ENCODE measurements around the gene BAD.

BAD gene

DNA sequence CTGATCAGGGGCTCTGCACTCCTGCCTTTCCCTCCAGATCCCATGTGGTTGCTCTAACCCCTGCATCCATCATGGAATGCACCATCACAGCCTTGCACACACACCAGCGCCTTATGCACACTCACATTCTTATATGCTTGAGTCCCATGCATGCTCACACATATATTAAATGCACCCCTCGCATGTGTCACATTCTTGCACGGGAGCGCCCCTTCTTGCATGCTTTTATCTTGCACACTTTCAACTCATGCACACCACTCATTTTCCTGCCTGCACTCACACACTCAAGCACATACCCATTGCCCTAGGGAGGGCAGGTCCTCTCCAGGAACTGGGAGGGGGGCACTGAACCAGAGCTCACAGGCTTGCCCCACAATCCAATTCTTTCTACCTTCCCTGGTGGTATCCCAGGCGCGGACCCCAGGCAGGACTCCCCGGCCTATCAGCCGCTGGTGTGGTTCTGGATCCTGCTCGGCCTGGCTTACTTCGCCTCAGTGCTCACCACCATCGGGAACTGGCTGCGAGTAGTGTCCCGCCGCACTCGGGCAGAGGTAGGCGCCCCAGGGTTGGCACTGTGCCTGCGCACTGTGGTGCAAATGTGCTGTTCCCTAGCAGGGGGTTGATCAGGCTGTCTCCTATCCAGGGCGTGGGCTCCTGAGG, 13.4 kb upstream of the BAD start:
- no peak for FAIRE-seq
- DNase-seq (ENCODE audit: low spot score) = no peak

DNA sequence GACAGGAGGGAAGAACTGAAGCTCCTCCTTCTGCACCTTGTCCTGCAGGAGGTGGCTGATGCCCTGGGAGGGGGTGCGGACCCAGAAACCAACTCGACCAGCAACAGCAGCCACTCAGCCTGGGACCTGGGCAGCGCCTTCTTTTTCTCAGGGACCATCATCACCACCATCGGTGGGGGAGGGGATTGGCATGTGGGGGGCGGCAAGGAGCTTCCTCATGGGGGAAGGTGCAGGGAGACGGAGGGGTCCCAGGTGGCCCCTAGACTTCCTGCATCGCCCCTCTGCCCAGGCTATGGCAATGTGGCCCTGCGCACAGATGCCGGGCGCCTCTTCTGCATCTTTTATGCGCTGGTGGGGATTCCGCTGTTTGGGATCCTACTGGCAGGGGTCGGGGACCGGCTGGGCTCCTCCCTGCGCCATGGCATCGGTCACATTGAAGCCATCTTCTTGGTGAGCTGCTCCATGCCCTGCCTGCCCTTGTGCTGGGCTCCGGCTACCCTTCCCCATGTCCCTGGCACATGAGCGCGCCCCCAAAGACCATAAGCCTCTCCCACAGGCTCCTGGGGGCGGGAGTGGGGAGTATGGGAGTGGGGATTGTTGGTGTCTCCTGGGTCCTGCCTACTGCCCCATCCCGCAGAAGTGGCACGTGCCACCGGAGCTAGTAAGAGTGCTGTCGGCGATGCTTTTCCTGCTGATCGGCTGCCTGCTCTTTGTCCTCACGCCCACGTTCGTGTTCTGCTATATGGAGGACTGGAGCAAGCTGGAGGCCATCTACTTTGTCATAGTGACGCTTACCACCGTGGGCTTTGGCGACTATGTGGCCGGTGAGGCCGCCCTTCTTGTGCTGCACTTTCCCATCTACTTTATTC, 12.6 kb upstream of the BAD start:
- no peak for FAIRE-seq
- DNase-seq (ENCODE audit: low spot score) = no peak

DNA sequence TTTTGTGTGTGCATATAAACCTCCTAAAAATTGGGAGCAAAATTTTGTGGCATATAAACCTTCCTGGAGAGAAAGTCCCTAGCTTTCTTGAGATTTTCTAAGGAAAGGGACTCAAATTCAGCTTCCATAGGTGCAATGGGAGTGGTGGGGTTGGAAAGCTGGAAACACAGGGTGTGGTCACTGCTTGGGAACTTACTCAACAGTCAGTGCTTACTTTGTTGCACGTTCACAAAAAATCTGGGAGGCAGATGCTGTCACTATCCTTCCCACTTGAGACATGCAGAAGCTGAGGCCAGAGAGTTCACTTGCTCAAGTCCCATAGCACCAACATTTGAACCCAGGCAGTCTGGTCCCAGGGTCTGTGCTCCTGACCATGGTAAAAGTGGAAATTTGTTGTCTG, 11.8 kb upstream of the BAD start:
- no peak for DNase-seq (ENCODE audit: low spot score)
- no peak for FAIRE-seq

DNA sequence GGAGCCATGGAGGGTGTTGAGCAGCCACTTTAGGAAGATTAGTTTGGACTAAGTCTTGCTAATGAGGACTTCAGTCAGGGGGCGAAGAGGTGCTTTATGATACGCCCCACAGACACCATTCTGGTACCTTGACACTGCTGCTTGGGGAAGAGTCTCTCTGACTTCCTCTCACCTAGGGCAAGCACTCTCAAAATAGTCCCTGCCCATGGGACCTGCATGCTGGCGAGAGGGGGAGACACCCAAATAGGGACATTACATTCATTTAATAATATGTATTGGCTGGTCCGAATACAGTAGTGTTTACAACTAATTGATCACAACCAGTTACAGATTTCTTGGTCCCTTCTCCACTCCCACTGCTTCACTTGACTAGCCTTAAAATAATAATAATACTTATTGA, 11.3 kb upstream of the BAD start:
- DNase-seq (ENCODE audit: low spot score) (no peak), FAIRE-seq (no peak)

DNA sequence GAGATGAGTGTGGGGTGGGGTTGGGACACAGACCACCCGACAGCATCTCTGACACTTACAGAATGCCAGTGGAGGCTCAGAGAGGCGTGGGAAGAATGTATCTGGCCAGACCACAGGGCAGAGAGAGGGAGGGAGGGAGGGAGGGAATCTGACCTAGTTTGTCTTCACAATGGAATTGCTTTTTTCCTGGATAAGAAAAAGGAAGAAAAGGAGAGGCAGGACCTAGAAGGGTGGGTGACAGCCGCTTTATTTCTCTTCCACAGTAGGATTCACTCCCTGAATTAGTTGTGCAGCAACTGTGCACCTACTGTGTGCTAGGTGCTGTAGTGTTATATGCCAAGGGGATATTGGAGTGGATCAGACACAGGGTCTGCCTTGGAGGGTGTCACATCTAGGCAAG, 10.3 kb upstream of the BAD start:
- FAIRE-seq = no peak
- no peak for DNase-seq (ENCODE audit: low spot score)

DNA sequence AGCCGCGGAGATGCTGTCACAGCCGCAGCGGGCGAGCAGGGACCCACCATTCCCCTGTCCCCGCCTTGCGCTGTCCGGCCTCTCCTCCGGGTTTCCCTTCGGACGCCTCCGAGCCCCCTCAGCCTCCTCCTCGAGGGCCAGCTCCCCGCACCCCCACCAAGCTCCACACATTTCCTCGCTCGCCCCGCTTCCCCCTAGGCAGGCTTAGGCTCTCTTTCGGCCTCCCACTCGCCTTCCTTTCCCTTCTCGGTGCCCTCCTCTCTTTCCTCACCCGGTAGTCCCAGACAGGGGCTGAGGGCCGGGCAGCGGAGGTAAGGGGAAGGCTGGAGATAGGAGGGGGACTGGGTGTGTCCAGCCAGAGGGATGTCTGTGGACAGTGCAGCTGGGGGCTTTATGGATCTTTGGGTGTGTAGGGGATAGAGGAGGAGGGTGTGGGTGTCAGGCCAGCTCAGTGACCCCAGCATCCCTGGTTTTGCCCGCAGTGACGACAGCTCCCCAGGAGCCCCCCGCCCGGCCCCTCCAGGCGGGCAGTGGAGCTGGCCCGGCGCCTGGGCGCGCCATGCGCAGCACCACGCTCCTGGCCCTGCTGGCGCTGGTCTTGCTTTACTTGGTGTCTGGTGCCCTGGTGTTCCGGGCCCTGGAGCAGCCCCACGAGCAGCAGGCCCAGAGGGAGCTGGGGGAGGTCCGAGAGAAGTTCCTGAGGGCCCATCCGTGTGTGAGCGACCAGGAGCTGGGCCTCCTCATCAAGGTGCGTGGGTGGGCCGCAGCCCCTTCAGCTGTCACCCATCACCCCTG, 8.2 kb upstream of the BAD start:
- FAIRE-seq = no peak

DNA sequence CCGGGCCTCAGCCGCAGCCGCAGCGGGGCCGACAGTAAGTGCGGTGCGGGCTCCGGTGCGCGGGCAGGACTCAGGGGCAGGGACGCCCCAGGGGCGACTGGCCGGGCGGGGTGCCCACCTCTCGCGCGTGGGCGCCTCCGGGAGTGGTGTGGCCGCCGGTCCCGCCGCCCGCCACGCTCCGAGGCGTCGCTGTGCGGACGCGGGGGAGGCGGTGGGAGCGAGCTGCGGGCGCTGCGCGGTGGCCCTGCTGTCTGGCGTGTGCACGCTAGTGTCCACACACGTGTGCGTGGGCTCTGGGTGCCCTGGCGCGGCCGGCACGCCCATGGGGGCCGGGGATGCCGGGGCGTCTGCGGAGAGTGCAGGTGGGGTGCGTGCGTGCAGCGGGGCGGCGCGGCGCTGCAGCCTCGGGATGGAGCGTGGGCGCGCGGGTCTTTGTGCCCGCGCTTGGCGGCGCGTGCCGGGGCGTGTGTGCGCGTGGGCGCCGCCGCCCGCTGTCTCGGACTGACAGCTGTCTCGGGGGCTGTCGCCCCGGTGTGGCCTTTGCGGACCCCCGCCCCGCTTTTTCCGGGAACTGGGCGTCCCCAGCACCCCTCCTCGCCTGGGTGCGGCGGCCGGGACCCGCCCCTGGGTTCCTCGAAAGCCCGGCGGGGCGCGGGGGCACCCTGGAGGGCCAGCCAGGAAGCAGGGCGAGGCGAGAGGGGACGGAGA, 7.4 kb upstream of the BAD start:
- FAIRE-seq (no peak), DNase-seq (ENCODE audit: low spot score) (no peak)

More for the DNA sequence above, 8.2 kb upstream of the BAD start:
- DNase-seq (ENCODE audit: low spot score) = no peak

DNA sequence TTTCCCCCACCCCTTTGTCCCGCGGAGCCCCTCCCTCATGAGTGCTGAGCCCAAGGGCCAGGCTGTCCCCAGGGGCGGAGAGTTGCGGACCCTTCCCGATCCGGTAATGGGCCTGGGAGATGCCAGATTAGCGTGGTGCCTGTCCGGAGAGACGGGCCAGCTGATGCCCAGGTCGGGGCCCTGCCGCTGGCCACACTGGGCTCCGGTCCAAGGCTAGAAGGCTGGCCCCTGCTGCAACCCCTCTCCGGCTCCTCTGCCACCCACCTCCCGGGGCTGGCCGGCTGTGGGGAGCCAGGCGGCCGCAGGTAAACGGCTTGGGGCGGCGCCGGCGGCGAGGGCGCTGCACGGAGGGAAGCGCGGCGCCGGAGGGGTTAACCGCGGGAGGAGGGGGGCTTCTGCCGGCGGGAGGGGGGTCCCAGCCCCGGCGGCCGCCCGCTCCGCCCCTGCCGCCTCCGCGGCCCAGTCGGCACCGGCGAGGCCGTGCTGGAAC, 6.8 kb upstream of the BAD start, which contains the start of gene KCNK4:
KCNK4 (plus strand) TSS at position 41 of the 490 bp plus-strand sequence. CDS start 1,717 bp downstream, outside the sequence.
- DNase-seq (ENCODE audit: low spot score) (no peak), FAIRE-seq (no peak)

DNA sequence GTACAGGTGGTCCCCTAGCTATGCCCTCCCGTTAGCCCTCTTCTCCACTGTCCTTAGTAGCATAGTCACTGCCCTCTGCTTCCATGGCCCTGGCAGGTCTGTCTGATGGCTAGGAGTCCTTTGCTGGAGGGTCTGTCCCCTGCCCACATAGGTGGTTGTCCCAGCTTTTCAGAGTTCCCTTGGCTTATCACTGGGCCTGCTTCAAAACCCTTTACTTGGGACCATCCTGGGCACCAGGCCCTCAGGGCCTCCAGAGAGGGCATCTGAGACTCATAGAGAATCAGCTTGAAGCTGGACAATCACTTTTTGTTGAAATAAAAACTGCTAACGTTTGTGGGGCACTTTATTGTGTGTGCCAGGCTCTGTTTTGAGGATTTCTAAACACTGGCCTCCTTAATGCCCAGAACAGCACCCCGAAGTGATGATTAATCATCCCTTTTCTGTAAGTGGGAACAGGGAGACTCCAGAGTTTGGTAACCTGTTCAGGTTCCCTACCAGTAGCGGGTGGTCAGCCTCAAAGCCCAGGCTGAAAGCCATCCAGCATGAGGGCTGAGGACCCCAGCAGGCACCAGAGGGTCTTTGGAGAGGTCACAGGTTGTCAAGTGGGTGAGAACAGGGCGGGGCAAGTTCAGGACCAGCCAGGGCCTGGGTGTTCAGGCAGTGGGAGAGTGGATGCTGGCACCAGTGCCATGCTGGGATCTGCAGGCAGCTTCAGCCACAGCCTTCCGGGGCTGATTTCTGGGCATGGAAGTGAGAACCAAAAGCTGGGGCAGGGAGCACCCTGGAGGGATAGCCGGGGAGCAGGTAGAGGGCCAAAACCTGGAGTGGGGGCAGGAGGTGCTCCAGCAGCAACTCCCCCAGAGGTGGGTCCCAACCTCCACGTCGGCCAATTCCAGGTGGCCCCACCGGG, 6.1 kb upstream of the BAD start:
- FAIRE-seq = no peak
- DNase-seq (ENCODE audit: low spot score) = no peak

DNA sequence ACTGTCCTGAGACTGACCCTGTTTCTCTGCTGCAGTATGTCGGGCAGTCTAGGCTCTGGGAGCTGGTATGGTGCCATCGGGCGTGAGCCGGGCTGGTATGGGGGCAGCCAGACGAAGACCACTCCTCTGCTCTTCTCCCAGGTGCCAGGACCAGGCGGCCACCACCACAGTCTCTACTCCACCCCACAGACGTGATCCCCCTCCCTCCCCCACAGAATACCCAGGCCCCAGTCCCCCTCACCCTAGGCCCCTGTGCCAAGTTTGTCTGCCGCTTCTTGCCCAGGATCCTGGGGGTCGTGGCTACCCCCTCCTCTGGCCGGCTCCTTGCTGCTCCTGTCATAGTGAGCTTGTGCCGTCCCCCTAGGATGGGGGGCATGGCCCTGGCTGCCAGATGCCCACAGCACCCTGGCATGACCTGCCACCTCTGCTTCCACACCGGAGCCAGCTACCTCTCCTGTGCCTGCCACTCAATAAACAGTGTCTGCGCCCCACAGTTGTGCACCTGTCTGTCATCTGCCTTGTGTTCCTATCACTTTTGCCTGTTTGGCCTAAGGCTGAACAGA, 4.6 kb upstream of the BAD start:
- DNase-seq (ENCODE audit: low spot score) = no peak
- FAIRE-seq = no peak

DNA sequence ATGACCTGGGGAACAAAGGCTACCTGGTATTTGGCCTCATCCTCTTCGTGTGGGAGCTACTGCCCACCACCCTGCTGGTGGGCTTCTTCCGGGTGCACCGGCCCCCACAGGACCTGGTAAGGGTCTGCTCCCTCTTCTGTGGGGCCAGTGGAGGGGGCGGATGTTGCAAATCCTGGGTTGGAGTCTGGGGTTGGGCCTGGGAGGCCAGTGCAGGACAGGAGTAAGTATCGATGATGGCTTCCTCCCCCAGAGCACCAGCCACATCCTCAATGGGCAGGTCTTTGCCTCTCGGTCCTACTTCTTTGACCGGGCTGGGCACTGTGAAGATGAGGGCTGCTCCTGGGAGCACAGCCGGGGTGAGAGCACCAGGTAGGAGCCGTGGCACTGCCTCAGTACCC, 3.9 kb upstream of the BAD start:
- no peak for FAIRE-seq

DNA sequence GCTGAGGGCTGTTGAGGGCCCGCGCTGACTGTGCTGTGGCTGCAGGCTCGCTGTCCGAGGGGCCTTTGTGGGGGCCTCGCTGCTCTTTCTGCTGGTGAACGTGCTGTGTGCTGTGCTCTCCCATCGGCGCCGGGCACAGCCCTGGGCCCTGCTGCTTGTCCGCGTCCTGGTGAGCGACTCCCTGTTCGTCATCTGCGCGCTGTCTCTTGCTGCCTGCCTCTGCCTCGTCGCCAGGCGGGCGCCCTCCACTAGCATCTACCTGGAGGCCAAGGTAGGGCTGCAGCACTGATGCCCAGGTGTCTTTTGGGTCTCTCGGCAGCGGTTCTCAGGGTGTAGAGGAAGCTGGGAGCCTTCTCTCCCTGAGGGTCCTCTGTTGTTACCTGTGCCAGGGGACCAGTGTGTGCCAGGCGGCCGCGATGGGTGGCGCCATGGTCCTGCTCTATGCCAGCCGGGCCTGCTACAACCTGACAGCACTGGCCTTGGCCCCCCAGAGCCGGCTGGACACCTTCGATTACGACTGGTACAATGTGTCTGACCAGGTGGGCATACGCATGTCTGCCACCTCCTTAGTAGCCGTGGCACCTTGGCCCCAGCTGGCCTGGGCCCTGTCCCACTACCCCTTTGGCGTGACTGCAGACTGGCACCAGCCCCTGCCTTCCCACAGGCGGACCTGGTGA, 3.3 kb upstream of the BAD start:
- FAIRE-seq = no peak

More for the DNA sequence above, 3.9 kb upstream of the BAD start:
- no peak for DNase-seq (ENCODE audit: low spot score)

DNA sequence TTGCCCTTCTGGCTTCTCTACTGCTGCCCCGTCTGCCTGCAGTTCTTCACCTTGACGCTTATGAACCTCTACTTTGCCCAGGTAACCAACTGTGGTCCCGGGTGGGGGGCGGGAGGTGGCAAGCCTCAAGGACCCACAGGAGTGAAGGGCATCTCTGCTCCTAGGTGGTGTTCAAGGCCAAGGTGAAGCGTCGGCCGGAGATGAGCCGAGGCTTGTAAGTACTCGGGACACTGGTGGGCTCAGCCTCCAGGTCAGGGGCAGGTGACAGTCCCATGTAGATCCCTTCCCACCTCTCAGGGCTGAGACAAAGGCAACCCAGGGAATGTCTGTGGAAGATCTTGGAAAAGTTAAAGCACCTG, 2.3 kb upstream of the BAD start:
- FAIRE-seq (no peak), DNase-seq (ENCODE audit: low spot score) (no peak)

More for the DNA sequence above, 3.3 kb upstream of the BAD start:
- no peak for DNase-seq (ENCODE audit: low spot score)

DNA sequence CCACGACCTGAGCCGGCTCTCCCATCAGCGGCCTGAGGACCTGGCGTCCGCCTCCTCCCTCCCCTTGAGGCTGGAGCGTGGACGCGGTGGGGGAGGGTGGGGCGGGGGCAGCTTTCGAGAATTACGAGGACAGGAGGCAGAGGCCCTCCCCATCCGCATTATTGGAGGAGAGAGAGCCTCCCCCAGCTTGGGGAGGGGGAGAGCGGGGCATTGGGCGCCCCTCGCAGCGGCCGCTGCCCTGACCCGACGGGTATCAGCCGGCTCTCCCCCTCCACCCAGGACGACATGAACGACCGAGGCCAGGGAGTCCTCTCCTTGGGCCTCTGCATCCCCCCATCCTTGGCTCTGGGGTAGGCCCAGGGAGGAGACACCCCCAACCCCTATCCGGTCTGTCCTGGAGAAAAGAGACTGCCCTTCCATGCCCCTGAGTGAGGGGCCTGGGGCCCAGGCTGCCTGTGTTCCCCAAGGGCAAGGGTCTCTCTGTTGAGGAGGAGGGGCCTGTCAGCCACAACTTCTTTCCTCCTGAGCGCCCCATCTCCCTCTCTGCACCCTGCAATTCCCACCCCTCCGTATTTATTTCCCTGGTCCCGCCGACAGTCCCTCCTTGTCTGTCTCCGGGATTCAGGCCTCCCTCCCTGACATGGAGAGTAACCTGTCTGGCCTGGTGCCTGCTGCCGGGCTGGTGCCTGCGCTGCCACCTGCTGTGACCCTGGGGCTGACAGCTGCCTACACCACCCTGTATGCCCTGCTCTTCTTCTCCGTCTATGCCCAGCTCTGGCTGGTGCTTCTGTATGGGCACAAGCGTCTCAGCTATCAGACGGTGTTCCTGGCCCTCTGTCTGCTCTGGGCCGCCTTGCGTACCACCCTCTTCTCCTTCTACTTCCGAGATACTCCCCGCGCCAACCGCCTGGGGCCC, 1.7 kb upstream of the BAD start:
- FAIRE-seq = no peak
- no peak for DNase-seq (ENCODE audit: low spot score)

DNA sequence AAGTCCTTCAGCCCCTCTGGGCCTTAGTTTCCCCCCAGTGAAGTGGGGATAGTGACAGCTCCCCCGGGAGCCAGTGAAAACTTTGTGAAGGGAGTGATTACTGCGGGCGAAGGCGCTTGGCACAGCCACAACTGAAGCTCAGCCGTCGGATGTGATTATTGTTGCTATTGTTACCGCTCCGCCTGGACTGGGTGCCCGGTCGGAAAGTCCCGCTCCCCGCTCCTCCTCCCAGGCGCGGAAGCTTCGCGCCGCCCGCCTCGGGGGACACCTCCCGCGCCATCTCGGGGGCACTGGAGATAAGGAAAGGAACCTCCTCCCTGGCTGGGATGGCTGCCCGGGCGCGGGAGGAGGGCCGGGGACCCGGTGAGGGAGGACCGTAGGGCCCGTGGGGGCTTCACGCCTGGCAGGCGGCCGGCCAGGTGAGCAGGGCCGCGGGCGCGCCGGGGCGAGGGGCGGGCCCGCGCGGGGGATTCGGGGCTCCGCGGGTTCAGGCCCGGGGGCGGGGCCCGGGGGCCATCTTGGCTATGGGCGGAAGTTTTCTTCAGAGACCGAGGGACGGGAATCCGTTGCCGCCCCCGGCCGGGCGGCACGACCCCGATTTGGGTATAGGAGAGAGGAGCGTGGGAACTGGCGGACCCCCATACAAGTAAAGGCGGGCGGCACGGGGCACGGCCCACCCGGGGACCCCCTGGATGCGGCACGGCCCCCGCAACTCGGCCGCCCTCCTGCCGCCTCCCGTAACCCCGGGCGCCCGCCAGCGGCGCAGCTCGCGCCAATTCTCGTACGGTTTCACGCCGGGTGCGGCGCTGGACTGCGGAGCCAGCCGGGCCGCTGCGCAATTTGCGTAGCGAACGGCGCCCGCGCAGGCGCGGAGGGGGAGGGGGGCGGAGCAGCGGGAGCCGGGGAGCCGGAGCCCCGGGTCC, 758 bp upstream of the BAD start, which contains the start of gene GPR137:
GPR137 (plus strand) TSS at position 887 of the 923 bp plus-strand sequence. CDS start 677 bp downstream, outside the sequence.
- DNase-seq (ENCODE audit: low spot score) = peak; percentile 85

DNA sequence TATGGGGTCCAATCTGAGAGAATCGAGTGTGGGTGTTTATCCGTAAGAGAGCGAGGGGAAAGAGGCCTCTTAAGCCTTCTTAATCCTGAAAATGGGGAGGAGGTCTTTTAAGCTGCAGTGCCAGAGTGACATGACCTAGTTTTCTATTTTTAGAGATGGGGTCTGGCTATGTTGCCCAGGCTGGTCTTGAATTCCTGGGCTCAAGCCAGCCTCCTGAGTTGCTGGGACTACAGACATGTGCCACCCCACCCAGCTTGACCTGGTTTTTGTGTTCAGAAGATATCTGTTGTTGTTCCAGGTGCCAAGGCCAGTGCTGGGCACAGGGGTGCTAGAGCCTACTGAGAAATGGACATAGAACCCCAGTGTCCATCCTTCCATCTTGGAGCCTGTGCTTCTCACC, 1.4 kb downstream of the BAD start:
- DNase-seq (ENCODE audit: low spot score) (no peak), FAIRE-seq (no peak)

More for the DNA sequence above, 758 bp upstream of the BAD start, which contains the start of gene GPR137:
- FAIRE-seq = peak; percentile 52
